PC-3 (cell line): ENCODE results near the gene TCF3.

Experiments used
- CTCF ChIP-seq: fragments of 300-600 bp; sonication (generic); conservative IDR thresholded peaks from 2 replicates; pipeline ENCODE4 v1.5.1; 2017; ENCODE audit warnings: antibody characterized with exemption, low read depth, mild to moderate bottlenecking, low read length
- EZH2 ChIP-seq: fragments of 300-600 bp; sonication (generic); IDR thresholded peaks from one replicate; pipeline ENCODE4 v1.6.1; 2017; ENCODE audit warnings: antibody characterized with exemption, mild to moderate bottlenecking, low read length; ENCODE audit not compliant: unreplicated experiment
- EZH2phosphoT487 ChIP-seq: fragments of 300-600 bp; sonication (generic); IDR thresholded peaks from 2 replicates; pipeline ENCODE4 v1.6.1; 2018; ENCODE audit warnings: mild to moderate bottlenecking, antibody characterized with exemption, low read length, borderline replicate concordance

GRCh38 chr19:1577929-1578618 lies 74.3 kb downstream of the TCF3 start:
- TF ChIP-seq CTCF (no peak), EZH2 (no peak), EZH2phosphoT487 (no peak)
